H9 (cell line): Measurements from ENCODE around the gene MRPL1. TPM values are rescaled to one million over a fixed set of nuclear protein-coding genes. Genes with fewer than 3 reads are reported as not detected.

Experiments used
- DNase-seq: peaks from one replicate; pipeline ENCODE4 v3.0.0-alpha.2; 2017
- H2AFZ ChIP-seq: one replicate; pipeline ENCODE4 v1.6.1; 2013; ENCODE audit warnings: mild to moderate bottlenecking, low read length, control low read depth, moderate library complexity
- H2AK5ac ChIP-seq: 2 replicates; pipeline ENCODE4 v1.6.1; 2013; ENCODE audit warnings: low read length, control low read depth, mixed read lengths; ENCODE audit not compliant: insufficient read length
- H2BK120ac ChIP-seq: one replicate; pipeline ENCODE4 v1.6.1; 2013; ENCODE audit warnings: low read depth, mild to moderate bottlenecking, low read length, control low read depth, inconsistent platforms; ENCODE audit not compliant: poor library complexity, severe bottlenecking
- H2BK12ac ChIP-seq: 2 replicates; pipeline ENCODE4 v1.6.1; 2013; ENCODE audit warnings: low read length, control low read depth, mixed read lengths, low read depth; ENCODE audit not compliant: insufficient read length
- H2BK15ac ChIP-seq: 2 replicates; pipeline ENCODE4 v1.6.1; 2013; ENCODE audit warnings: low read depth, low read length, control low read depth
- H2BK20ac ChIP-seq: one replicate; pipeline ENCODE4 v1.6.1; 2013; ENCODE audit warnings: low read depth, mild to moderate bottlenecking, low read length, control low read depth, inconsistent platforms; ENCODE audit not compliant: poor library complexity, severe bottlenecking
- H2BK5ac ChIP-seq: 2 replicates; pipeline ENCODE4 v1.6.1; 2013; ENCODE audit warnings: low read length, control low read depth, mixed read lengths; ENCODE audit not compliant: insufficient read length
- H3K14ac ChIP-seq: 2 replicates; pipeline ENCODE4 v1.6.1; 2013; ENCODE audit warnings: low read length, control low read depth; ENCODE audit not compliant: insufficient read depth
- H3K18ac ChIP-seq: 2 replicates; pipeline ENCODE4 v1.6.1; 2013; ENCODE audit warnings: low read depth, mild to moderate bottlenecking, mixed read lengths, low read length, control low read depth; ENCODE audit not compliant: insufficient read length
- H3K23ac ChIP-seq: 2 replicates; pipeline ENCODE4 v1.6.1; 2013; ENCODE audit warnings: low read length, control low read depth, mixed read lengths, low read depth; ENCODE audit not compliant: insufficient read length
- H3K23me2 ChIP-seq: 2 replicates; pipeline ENCODE4 v1.6.1; 2013; ENCODE audit warnings: low read depth, mild to moderate bottlenecking, mixed read lengths, low read length, control low read depth; ENCODE audit not compliant: insufficient read length, poor library complexity, severe bottlenecking
- H3K27ac ChIP-seq: 2 replicates; pipeline ENCODE4 v1.5.1; 2013; ENCODE audit warnings: low read length, control low read depth, mixed read lengths, low read depth; ENCODE audit not compliant: insufficient read length
- H3K27me3 ChIP-seq: 2 replicates; pipeline ENCODE4 v1.6.1; 2013; ENCODE audit warnings: low read length, control low read depth, inconsistent platforms; ENCODE audit not compliant: insufficient read depth
- H3K4ac ChIP-seq: 2 replicates; pipeline ENCODE4 v1.6.1; 2013; ENCODE audit warnings: low read depth, mild to moderate bottlenecking, control low read depth, inconsistent platforms, low read length, moderate library complexity
- H3K4me1 ChIP-seq: 2 replicates; pipeline ENCODE4 v1.6.1; 2013; ENCODE audit warnings: low read length, control low read depth, inconsistent platforms; ENCODE audit not compliant: insufficient read depth
- H3K4me2 ChIP-seq: 2 replicates; pipeline ENCODE4 v1.6.1; 2013; ENCODE audit warnings: low read length, control low read depth, mixed read lengths; ENCODE audit not compliant: insufficient read length, insufficient read depth
- H3K56ac ChIP-seq: 2 replicates; pipeline ENCODE4 v1.6.1; 2013; ENCODE audit warnings: low read depth, mild to moderate bottlenecking, mixed read lengths, low read length, control low read depth; ENCODE audit not compliant: insufficient read length
- H3K79me1 ChIP-seq: 2 replicates; pipeline ENCODE4 v1.6.1; 2013; ENCODE audit warnings: low read depth, mild to moderate bottlenecking, moderate library complexity, low read length, control low read depth, inconsistent platforms; ENCODE audit not compliant: insufficient read depth, poor library complexity, severe bottlenecking
- H3K79me2 ChIP-seq: 2 replicates; pipeline ENCODE4 v1.6.1; 2013; ENCODE audit warnings: low read length, control low read depth, inconsistent platforms; ENCODE audit not compliant: insufficient read depth
- H3K9ac ChIP-seq: 2 replicates; pipeline ENCODE4 v1.6.1; 2013; ENCODE audit warnings: low read length, control low read depth, mixed read lengths; ENCODE audit not compliant: insufficient read length; ENCODE audit errors: extremely low read depth
- H3K9me3 ChIP-seq: one replicate; pipeline ENCODE4 v1.6.1; 2013; ENCODE audit warnings: low read depth, low read length, inconsistent platforms; ENCODE audit not compliant: control insufficient read depth
- H3T11ph ChIP-seq: one replicate; pipeline ENCODE4 v1.6.1; 2013; ENCODE audit warnings: mild to moderate bottlenecking, low read length, control low read depth, inconsistent platforms
- H4K20me1 ChIP-seq: one replicate; pipeline ENCODE4 v1.6.1; 2013; ENCODE audit not compliant: control insufficient read depth, insufficient read length, insufficient read depth
- H4K5ac ChIP-seq: 2 replicates; pipeline ENCODE4 v1.6.1; 2013; ENCODE audit warnings: low read depth, mild to moderate bottlenecking, mixed read lengths, low read length, control low read depth; ENCODE audit not compliant: insufficient read length
- H4K8ac ChIP-seq: replicated peaks from 2 replicates; pipeline ENCODE4 v1.6.1; 2013; ENCODE audit warnings: low read length, control low read depth, mixed read lengths, low read depth; ENCODE audit not compliant: insufficient read length
- H4K91ac ChIP-seq: 2 replicates; pipeline ENCODE4 v1.6.1; 2013; ENCODE audit warnings: low read depth, mild to moderate bottlenecking, moderate library complexity, mixed read lengths, low read length, control low read depth; ENCODE audit not compliant: insufficient read length
- H3K27ac Mint-ChIP-seq, 3 experiments: 2 replicates in 2 of 3; 3 replicates in 1 of 3; pipeline ENCODE4 v1.8.0; 2020 to 2021; ENCODE audit warnings: mixed read lengths in 3 of 3, mild to moderate bottlenecking in 1 of 3, moderate library complexity in 1 of 3
- H3K27me3 Mint-ChIP-seq: 2 replicates; pipeline ENCODE4 v1.8.0; 2021; ENCODE audit warnings: low read depth, mild to moderate bottlenecking, moderate library complexity, mixed read lengths
- H3K36me3 Mint-ChIP-seq, 3 experiments: 2 replicates in 2 of 3; 3 replicates in 1 of 3; pipeline ENCODE4 v1.8.0; 2020 to 2021; ENCODE audit warnings: low read depth in 3 of 3, mixed read lengths in 3 of 3; ENCODE audit not compliant: insufficient read depth in 1 of 3
- H3K4me1 Mint-ChIP-seq, 2 experiments: 2 replicates each; pipeline ENCODE4 v1.8.0; 2020; ENCODE audit warnings: mixed read lengths in 2 of 2
- H3K4me3 Mint-ChIP-seq, 2 experiments: 2 replicates in 1 of 2; 3 replicates in 1 of 2; pipeline ENCODE4 v1.8.0; 2020 to 2021; ENCODE audit warnings: mild to moderate bottlenecking in 2 of 2, mixed read lengths in 2 of 2, moderate library complexity in 1 of 2
- H3K9me3 Mint-ChIP-seq, 2 experiments: 2 replicates in 1 of 2; 3 replicates in 1 of 2; pipeline ENCODE4 v1.8.0; 2020; ENCODE audit warnings: mild to moderate bottlenecking in 2 of 2, mixed read lengths in 2 of 2, moderate library complexity in 1 of 2
- WGBS: extraction: QIAGEN DNeasy Blood & Tissue Kit; methylation state at CpG from one replicate; pipeline ENCODE4 v1.1.7; 2013; ENCODE audit warnings: missing lambda C conversion rate, low lambda C conversion rate, mixed read lengths; ENCODE audit not compliant: insufficient read length; ENCODE audit errors: extremely low coverage; 5-methylcytosine and 5-hydroxymethylcytosine counted together
- total RNA-seq: library from RNA; stranded (reverse); gene quantifications from 2 replicates; pipeline ENCODE4 v1.2.1, GENCODE V29; 2021
- TF ChIP-seq, protein P1 (sequence below): fragments of 200-600 bp; sonication (generic); conservative IDR thresholded peaks from 3 replicates; pipeline ENCODE4 v1.8.0; 2021; ENCODE audit warnings: antibody characterized with exemption, mild to moderate bottlenecking

MRPL1 gene
- total RNA-seq, 1 experiment from 2014 or later: 39.0 TPM

DNA sequence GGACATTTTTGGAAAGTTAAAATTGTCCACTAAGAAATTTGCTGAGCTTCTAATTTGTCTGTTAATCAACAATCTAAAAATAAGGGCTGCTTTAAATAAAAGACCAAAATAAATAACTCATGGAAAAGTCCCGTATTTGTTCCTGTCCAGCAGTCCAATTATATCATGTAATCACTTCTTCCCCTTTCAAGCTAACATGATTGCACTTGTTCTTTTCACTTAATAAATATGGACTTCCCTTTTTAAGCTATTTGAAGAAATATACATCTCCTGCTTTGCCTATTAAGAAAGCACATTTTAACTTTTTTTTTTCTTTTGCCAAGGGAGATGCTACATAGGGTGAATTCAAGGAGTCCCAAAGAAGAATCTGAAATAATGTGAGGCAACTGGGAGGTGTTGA lies 138.9 kb downstream of the MRPL1 start:
- Mint-ChIP-seq H3K4me3 (no peak overlapping the region), H3K9me3 (peaks cover 1 to 4% of the 10 kb centered on the region in 2 experiments; a peak in 2 of 5 replicates), H3K27me3 (no peaks in the 10 kb centered on the region), H3K36me3 (peaks cover 0 to 5% (median 0%) of the 10 kb centered on the region in 3 experiments; a peak in 4 of 7 replicates), H3K27ac (no peak overlapping the region), H3K4me1 (peaks cover 0 to 5% of the 10 kb centered on the region in 2 experiments; a peak in 3 of 4 replicates)
- Histone ChIP-seq H3K4ac (no peak overlapping the region), H2AFZ (no peak overlapping the region), H4K91ac (no peak overlapping the region), H4K20me1 (no peaks in the 10 kb centered on the region), H3K4me2 (no peak overlapping the region), H3K4me1 (no peaks in the 10 kb centered on the region), H4K5ac (no peak overlapping the region), H2BK15ac (no peak overlapping the region), H3K27ac (no peak overlapping the region), H3K14ac (no peak overlapping the region), H3K79me2 (no peaks in the 10 kb centered on the region), H2BK20ac (no peak overlapping the region), H3K79me1 (no peaks in the 10 kb centered on the region), H3K23me2 (no peaks in the 10 kb centered on the region), H2BK12ac (no peak overlapping the region), H3K9ac (no peak overlapping the region), H3K23ac (no peak overlapping the region), H3K18ac (no peak overlapping the region), H4K8ac (no peak overlapping the region), H3K27me3 (no peaks in the 10 kb centered on the region), H3T11ph (no peak overlapping the region), H2BK5ac (no peak overlapping the region), H3K9me3 (no peaks in the 10 kb centered on the region), H2BK120ac (no peak overlapping the region), H2AK5ac (no peak overlapping the region), H3K56ac (no peak overlapping the region)
- no CpG with 5 or more reads among the region's 1 CpG for WGBS
- no peak for DNase-seq
- TF ChIP-seq, protein P1, sequence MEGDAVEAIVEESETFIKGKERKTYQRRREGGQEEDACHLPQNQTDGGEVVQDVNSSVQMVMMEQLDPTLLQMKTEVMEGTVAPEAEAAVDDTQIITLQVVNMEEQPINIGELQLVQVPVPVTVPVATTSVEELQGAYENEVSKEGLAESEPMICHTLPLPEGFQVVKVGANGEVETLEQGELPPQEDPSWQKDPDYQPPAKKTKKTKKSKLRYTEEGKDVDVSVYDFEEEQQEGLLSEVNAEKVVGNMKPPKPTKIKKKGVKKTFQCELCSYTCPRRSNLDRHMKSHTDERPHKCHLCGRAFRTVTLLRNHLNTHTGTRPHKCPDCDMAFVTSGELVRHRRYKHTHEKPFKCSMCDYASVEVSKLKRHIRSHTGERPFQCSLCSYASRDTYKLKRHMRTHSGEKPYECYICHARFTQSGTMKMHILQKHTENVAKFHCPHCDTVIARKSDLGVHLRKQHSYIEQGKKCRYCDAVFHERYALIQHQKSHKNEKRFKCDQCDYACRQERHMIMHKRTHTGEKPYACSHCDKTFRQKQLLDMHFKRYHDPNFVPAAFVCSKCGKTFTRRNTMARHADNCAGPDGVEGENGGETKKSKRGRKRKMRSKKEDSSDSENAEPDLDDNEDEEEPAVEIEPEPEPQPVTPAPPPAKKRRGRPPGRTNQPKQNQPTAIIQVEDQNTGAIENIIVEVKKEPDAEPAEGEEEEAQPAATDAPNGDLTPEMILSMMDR: no peak
